AG04450 (cell line): Measurements from ENCODE around the gene PDSS2. TPM values are rescaled to one million over a fixed set of nuclear protein-coding genes. Genes with fewer than 3 reads are reported as not detected.

ENCODE experiments used
- CTCF ChIA-PET: fragments of 300-600, 350-600 bp; formaldehyde crosslinking; extraction: SDS; loops from one replicate; lab custom pipeline; 2022; ENCODE audit warnings: antibody characterized with exemption, inconsistent platforms; lab: Charles Lee
- POLR2A ChIA-PET: fragments of 350-600 bp; formaldehyde crosslinking; extraction: SDS; loops from one replicate; lab custom pipeline; 2021; ENCODE audit warnings: antibody characterized with exemption, inconsistent platforms; lab: Yijun Ruan, JAX
- DNase-seq: peaks from one replicate; pipeline ENCODE4 v3.0.0-alpha.2; 2011; ENCODE audit warnings: low read depth, low spot score
- H3K27ac ChIP-seq: one replicate; pipeline ENCODE4 v1.5.1; 2012; ENCODE audit warnings: low read depth, low read length, control low read depth
- H3K27me3 ChIP-seq: one replicate; pipeline ENCODE4 v1.6.0; 2012; ENCODE audit warnings: low read length; ENCODE audit not compliant: control insufficient read depth, insufficient read depth
- H3K4me3 ChIP-seq: 2 replicates; pipeline ENCODE4 v1.5.1; 2011; ENCODE audit warnings: mild to moderate bottlenecking, low read depth, low read length, control low read depth
- H3K9me3 ChIP-seq: 2 replicates; pipeline ENCODE4 v1.5.1; 2012; ENCODE audit warnings: low read length; ENCODE audit not compliant: control insufficient read depth, insufficient read depth
- polyA plus RNA-seq: library from polyadenylated mRNA; depleted of rRNA; stranded (reverse); fragments of >200 nt; gene quantifications from 2 replicates; pipeline ENCODE4 v1.2.3, GENCODE V29; 2011
- TF ChIP-seq, protein P1 (sequence below): IDR thresholded peaks from 2 replicates; pipeline ENCODE4 v1.5.1; 2011; ENCODE audit warnings: low read depth, low read length, control low read depth, inconsistent platforms

Gene PDSS2
- polyA plus RNA-seq, 1 experiment: 19.1 TPM

DNA sequence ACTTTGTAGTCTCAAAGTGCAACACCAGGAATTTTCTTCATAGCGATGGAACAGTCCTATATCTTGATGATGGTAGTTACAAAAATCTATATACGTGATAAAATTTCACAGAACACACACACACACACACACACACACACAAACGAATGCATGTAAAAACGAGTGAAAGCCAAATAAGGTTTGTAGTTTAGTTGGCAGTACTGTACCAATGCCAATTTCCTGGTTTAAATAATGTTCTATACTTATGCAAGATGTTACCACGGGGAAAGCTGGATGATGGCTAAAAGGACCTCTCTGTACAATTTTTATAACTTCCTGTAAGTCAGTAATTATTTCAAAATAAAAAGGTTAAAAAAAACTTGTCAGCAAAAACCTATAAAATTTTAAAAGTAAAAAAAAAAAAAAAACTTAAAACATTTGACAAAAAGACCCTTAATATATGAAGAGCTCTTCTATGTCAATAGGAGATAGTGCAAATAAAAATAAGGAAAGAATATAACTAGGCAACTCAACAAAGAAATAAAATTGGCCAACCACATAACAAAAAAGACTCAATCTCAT, 37.6 kb downstream of the PDSS2 start:
- ChIA-PET POLR2A (interaction anchor here (0.7 kb wide), 1 partner anchor 329 kb away, joined by 3 read pairs; no protein-coding TSS in a partner anchor), CTCF (interaction anchor here (0.7 kb wide), 1 partner anchor 1990 kb away, joined by 4 read pairs; no protein-coding TSS in a partner anchor)
- Histone ChIP-seq H3K9me3 (peaks cover 10% of the 10 kb centered on the region), H3K27me3 (no peaks in the 10 kb centered on the region), H3K27ac (no peak overlapping the region), H3K4me3 (no peak overlapping the region)
- TF ChIP-seq, protein P1, sequence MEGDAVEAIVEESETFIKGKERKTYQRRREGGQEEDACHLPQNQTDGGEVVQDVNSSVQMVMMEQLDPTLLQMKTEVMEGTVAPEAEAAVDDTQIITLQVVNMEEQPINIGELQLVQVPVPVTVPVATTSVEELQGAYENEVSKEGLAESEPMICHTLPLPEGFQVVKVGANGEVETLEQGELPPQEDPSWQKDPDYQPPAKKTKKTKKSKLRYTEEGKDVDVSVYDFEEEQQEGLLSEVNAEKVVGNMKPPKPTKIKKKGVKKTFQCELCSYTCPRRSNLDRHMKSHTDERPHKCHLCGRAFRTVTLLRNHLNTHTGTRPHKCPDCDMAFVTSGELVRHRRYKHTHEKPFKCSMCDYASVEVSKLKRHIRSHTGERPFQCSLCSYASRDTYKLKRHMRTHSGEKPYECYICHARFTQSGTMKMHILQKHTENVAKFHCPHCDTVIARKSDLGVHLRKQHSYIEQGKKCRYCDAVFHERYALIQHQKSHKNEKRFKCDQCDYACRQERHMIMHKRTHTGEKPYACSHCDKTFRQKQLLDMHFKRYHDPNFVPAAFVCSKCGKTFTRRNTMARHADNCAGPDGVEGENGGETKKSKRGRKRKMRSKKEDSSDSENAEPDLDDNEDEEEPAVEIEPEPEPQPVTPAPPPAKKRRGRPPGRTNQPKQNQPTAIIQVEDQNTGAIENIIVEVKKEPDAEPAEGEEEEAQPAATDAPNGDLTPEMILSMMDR: no peak
- no peak for DNase-seq

DNA sequence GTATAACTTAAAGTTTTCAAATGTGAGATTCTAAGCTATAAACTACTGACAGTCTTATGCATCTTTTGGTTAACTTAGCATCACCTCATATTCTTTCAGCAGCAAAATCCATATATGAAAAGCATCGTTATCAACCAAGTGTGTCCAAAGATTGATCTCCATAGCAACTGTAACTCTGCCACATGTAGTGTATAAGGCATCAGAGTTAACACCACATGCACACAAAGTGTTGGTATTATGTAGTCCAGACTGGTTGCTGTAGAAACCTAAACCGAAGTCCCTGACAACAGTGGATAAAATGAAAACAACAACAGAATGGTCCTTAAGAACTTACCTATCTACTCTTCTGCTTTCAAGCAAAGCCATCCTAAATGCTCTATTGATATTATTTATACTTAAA, 39.6 kb downstream of the PDSS2 start:
- POLR2A ChIA-PET: no interaction called here
- no peak overlapping the region for H3K27ac ChIP-seq
- TF ChIP-seq, protein P1: no peak
- no peak for DNase-seq
- no peak overlapping the region for H3K4me3 ChIP-seq
- CTCF ChIA-PET: no interaction called here
- no peaks in the 10 kb centered on the region for H3K27me3 ChIP-seq
- H3K9me3 ChIP-seq: no peaks in the 10 kb centered on the region

DNA sequence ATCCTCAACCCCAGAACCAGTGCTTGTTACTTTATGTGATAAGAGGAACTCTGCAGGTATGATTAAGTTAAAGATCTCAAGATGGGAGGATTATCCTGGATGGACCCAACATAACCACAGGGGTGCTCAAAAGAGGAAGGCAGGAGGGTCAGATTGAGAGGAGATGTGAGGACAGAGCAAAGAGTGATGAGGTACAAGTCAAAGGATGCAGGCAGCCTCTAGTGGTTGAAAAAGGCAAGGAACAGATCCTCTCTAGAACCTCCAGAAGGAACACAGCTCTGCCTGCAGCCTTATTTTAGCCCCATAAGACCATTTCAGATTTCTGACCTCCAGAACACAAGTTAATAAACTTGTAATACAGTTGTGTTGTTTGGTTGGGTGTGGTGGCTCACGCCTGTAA, 41.2 kb downstream of the PDSS2 start:
- TF ChIP-seq, protein P1: peak; percentile 50
- H3K9me3 ChIP-seq: no peaks in the 10 kb centered on the region
- CTCF ChIA-PET: interaction anchor here (0.6 kb wide), 1 partner anchor 86 kb away, joined by 4 read pairs; no protein-coding TSS in a partner anchor
- no peaks in the 10 kb centered on the region for H3K27me3 ChIP-seq
- DNase-seq: no peak
- H3K4me3 ChIP-seq: no peak overlapping the region
- H3K27ac ChIP-seq: no peak overlapping the region
- POLR2A ChIA-PET: no interaction called here

DNA sequence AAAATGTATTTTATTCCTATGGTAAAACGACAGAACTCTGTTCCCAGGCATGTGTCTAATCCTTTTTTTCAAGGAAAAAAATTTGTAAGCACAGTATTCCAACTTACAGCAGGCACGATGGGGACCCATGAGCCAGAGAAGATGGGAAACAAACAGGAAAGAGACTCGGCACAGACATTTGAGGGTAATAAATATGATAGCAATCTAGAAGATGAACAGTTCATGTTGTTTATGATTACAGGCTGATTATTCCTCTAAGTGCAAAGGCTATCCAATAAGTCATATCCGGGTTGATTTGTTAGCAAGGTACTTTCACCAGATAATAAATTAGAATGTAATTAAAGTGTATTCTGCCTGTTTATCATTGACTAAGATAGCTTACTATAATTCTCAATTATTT, 43.2 kb downstream of the PDSS2 start:
- DNase-seq: no peak
- TF ChIP-seq, protein P1: no peak
- POLR2A ChIA-PET: no interaction called here
- Histone ChIP-seq H3K9me3 (no peaks in the 10 kb centered on the region), H3K27ac (no peak overlapping the region), H3K4me3 (no peak overlapping the region), H3K27me3 (no peaks in the 10 kb centered on the region)
- CTCF ChIA-PET: interaction anchor here (2.1 kb wide), 1 partner anchor 98 kb away, joined by 12 read pairs; no protein-coding TSS in a partner anchor

DNA sequence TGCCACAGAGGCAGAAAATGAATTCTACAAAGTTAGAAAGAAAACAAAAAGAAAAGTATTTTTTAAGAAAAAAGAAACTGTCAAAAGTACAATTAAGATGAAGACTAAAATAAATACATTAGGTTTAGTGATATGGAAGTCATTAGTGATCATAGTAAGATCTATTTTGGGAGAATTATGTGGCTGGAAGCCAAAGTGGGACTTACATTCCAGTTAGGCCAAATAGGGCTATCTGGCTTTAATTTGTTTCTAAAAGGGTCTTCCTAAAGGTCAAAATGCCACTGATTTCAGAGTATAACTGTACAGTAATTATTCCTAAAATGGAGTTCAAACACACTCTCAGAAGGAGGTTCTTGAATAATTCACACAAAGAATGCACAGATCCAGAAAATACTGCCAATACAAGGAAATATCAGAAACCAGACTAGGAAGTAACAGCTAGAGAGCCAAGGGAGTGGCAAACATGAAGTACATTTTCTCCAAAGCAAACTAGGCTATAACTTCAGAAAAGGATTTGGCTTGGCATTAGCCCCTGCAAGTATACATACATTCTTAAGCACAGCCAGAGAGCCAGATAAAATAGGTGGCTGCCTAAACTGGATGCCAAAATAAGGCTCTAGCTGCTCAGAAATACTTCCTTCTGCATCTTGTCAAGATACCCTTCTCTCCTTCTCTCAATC, 45.3 kb downstream of the PDSS2 start:
- ChIA-PET CTCF (no interaction called here), POLR2A (no interaction called here)
- no peak overlapping the region for H3K27ac ChIP-seq
- H3K4me3 ChIP-seq: no peak overlapping the region
- H3K9me3 ChIP-seq: no peaks in the 10 kb centered on the region
- DNase-seq: no peak
- no peaks in the 10 kb centered on the region for H3K27me3 ChIP-seq
- TF ChIP-seq, protein P1: no peak
